HG03039 (cell line): Measurements from ENCODE around the gene B4GALNT4.
A peak's percentile ranks its signal among the peaks of the same experiment; 100 is the strongest.
"Not testable (repeated sequence)": the region's sequence is repeated elsewhere in the genome, so short reads cannot be mapped to it uniquely, and the experiment has no call there.

ENCODE experiments used
- ATAC-seq: cut with Tn5 transposase; IDR thresholded peaks from one replicate; pipeline ENCODE4 v1.9.1; 2021; ENCODE audit warnings: mild to moderate bottlenecking, moderate library complexity; ENCODE audit not compliant: unreplicated experiment

Gene B4GALNT4

GRCh38 chr11:405954-406795, 36.9 kb downstream of the B4GALNT4 start:
- no peak for ATAC-seq

GRCh38 chr11:406796-407650, 37.7 kb downstream of the B4GALNT4 start:
- peak; percentile 59 for ATAC-seq

GRCh38 chr11:407651-408123, 38.4 kb downstream of the B4GALNT4 start:
- ATAC-seq, result no peak

- ATAC-seq, result no peak
These were observed 39.1 kb downstream of the B4GALNT4 start for GRCh38 chr11:408154-409007.

DNA sequence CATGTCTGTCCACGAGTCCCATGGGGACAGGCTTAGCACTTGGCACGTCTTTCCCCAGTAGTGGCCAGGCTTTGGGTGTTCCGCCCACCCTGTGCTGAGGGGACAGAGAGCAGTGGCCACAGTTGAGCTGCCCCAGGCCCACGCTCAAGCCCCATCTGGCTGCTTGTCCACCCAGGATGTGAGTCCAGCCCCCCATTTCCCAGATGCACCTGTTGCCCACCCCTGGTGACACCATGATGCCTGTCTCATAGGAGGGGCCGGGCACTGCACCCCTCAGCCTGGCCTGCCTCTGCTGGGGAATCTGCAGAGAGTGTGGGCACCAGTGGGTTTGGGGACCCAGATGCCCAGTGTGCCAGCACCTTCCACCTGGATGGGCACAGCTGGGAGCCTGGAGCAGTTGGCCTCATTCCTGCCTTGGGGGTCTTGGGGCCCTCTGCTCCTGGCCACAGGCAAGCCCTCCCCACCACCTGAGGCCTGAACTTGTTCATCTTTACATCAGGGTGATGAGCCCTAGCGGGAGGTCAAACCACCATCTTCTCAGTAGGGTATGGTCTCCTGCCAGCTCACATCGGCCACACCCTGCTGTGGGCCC, 39.8 kb downstream of the B4GALNT4 start:
- ATAC-seq, result no peak

DNA sequence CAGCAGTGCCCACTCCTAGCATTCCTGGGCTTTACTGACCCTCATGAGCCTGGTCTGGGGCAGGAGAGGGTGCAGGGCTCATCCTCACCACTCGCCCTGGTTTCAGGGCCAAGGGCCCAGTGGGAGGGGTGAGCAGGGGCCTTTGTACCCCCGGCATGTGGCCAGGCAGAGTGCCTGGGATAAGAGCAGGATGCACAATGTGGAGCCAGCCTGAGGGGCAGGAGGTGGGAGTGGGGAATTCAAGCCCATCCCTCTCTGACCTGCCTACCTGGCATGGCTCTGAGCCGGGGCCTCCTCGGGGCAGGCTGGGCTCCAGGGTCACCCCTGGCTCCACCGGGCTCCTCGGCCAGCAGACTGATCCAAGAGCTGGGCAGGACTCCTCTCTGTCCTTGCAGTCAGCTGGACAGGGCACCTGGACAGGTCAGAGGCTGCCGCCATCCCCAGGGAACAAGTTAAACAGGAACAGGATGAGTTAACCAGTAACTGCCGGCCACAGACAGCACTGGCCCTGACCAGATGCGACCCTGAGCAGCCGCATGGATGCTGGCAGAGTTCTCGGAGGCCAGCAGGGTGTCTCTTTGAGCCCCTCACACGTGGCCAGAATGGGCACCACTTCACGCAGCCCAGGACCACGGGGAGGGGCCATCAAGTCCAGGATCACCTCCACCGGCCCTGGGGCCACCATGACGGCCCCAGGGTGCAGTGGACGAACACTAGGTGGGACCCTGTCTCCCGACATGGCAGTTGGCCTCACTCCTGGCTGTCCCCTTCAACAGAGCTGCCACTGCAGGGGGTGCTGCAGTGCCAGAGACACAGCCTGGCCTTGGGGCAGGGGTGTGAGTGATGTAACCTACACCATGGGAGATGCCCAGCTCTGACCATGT, 40.5 kb downstream of the B4GALNT4 start:
- ATAC-seq, result no peak

- ATAC-seq, result not testable (repeated sequence)
These were observed 41.4 kb downstream of the B4GALNT4 start for GRCh38 chr11:410711-411110.

- ATAC-seq, result not testable (repeated sequence)
These were observed 42.2 kb downstream of the B4GALNT4 start for GRCh38 chr11:411520-411919.

DNA sequence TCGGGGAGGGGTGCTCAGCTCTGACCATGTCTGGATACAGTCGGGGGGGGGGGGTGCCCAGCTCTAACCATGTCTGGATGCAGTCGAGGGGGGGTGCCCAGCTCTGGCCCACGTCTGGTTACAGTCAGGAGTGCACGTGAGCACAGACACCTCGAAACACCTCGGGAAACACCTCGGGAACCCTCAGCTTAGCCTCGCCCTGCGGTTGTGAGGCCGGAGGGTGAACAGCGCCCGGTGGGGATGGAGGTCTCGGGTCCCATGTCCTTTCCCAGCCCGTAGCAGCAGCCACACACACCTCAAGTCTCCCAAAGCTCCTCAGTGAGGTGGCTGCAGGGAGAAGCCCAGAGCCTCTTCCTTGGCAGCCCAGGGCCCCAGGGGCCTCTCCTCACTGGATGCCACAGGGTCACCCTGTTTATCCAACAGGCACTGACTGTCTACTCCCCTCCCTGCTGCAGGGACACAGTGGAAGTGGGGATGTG, 43.4 kb downstream of the B4GALNT4 start:
- ATAC-seq, result no peak

- no peak for ATAC-seq
These were observed 44.1 kb downstream of the B4GALNT4 start for GRCh38 chr11:413120-414081.

DNA sequence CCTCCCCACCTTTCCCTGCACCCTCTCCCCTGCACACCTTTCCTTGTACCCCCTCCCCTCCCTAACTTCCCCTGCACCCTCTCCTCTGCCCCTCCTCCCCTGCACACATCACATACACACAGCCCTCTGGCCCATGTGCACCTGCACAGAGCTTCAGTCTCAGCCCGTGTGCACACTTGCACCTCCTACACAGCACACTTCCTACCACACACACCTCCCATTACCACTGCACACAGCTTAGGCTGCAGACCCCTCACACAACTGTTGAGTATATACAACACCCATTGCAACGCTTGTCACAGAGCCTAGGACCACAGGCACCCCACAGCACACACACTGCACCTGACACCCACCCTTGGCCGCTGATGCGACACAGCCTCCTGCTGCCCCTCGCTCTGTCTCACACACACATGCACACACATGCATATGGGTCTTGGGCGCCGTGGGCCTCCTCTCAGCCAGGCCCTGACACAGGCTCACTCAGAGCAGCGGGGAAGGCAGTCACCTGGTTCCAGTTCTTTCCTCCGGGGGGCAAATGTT, 45.1 kb downstream of the B4GALNT4 start:
- no peak for ATAC-seq

GRCh38 chr11:415640-416041, 46.3 kb downstream of the B4GALNT4 start:
- no peak for ATAC-seq

DNA sequence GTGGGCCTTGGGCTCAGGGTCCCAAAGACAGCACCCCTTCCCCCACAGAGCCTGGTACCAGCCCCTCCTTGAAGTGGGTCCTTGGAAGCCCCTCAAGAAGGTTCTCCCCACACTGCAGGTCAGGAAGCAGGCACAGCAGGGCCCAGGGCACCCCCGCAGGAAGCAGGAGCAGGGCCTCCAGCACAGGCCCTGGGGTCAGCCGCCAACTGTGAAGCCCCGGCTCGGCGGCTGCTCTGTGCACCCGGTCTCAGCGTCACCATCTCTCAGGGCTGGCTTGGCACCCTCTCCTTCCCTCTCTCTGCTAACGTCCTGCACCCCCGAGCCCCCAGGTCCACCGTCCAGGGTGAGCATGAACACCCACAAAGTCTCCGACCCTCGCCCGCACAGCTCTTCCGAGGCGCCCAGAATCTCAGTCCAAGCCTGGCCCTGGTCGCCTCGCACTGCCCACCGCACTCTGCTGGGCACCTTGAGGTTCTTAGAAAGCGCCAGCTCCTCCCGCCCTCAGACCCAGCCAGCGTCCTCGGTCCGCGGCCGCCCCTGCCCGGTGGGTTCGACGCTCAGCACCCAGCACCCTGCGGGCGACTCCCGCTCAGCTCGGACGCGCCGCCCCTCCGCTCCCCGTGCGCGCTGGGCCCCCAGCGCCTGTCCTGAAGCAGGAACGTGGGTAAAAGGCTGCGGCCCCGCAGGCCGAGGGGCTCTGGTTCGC, 46.9 kb downstream of the B4GALNT4 start:
- no peak for ATAC-seq

DNA sequence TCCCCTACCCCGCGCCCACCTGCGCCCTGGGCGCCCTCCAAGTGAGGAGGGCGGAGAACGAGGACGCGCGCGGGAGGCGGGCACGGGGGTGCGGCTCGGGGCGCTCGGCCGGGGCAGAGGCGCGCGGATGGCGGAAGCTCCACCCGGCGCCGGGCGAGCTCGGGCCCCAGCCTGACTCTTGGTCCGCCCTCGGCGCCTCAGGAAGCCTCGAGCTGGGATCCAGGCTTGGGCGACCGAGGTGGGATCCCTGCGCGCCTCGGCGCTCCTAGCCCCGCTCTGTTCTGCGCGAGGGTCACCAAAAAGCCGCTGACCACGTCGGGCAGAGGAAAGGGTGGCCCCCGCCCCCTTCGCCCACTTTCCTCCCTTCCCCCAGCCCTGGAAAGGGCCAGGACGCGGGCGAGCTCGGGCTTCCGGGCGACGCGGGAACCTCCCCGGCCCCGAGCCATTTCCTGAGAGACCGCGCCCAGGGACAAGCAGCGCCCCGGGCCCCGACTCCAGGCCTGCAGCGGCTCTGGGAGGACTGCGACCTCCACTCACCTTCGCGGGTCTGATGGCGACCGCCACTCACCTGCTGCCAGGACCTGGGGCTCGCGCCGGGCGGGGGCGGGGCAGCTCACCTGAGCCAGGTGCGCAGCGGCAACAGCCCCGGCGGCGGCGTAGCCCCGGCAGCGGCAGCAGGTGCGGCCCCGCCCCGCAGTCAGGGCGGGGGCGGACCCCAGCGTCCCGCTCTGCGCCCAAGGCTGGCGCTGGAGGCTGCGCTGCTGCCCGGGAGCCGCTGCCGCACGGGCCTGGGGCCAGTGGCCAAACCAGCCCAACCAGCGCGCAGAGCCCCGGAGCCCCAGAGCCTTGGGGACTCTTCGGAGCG, 47.7 kb downstream of the B4GALNT4 start:
- ATAC-seq, result no peak

DNA sequence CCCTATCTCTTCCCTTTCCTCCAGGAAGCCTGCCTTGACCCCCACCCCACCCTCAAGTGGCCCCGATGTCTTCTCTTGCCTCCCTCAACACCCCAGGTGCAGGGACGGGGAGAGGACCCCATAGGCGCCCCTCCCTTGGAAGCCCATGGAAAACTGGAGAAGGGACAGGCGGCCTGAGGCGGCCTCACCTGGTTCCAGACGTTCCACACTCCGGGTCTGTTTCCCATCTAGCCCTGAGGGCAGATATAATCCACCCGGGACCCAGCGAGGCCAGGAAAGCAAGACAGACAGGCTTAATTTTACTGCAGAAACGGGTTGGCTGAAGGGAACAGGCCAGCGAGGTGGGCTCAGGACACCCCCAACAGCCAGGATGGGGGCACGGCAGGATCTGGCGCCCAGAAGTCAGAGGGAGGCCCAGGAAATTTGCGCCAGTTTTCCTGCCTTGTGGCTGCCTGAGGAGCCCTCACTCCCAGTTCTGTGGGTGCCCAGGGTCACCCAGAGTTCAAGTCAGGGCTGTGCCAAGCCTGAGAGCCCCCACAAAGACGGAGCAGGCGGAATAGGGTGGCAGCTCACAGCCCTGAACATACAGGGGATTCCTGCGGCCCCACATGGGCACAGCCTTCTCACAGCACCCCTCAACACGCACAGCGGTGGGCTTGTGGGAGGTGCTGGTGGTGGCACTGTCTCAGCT, 48.5 kb downstream of the B4GALNT4 start:
- no peak for ATAC-seq
